Progenitor cell of endocrine pancreas (in vitro differentiated cells): ENCODE results near the gene TPP2. TPM values are rescaled to one million over a fixed set of nuclear protein-coding genes. Genes with fewer than 3 reads are reported as not detected.

Source experiments
- DNase-seq: peaks from one replicate; pipeline ENCODE4 v3.0.0; 2021; ENCODE audit warnings: low spot score; ENCODE audit not compliant: unreplicated experiment
- H3K27ac Mint-ChIP-seq: 2 replicates; pipeline ENCODE4 v1.8.0; 2021; ENCODE audit warnings: mild to moderate bottlenecking, moderate library complexity, mixed read lengths
- H3K27me3 Mint-ChIP-seq: 2 replicates; pipeline ENCODE4 v1.8.0; 2021; ENCODE audit warnings: mixed read lengths
- H3K36me3 Mint-ChIP-seq: 2 replicates; pipeline ENCODE4 v1.8.0; 2022; ENCODE audit warnings: mixed read lengths; ENCODE audit not compliant: insufficient read depth
- H3K4me1 Mint-ChIP-seq: 2 replicates; pipeline ENCODE4 v1.8.0; 2021; ENCODE audit warnings: low read depth, mixed read lengths
- H3K4me3 Mint-ChIP-seq: 2 replicates; pipeline ENCODE4 v1.8.0; 2021; ENCODE audit warnings: low read depth, mild to moderate bottlenecking, moderate library complexity, mixed read lengths
- H3K9me3 Mint-ChIP-seq: 2 replicates; pipeline ENCODE4 v1.8.0; 2021; ENCODE audit warnings: low read depth, mixed read lengths
- total RNA-seq: library from RNA; stranded (reverse); gene quantifications from 2 replicates; pipeline ENCODE4 v1.2.1, GENCODE V29; 2021
- TF ChIP-seq, protein P1 (sequence below): fragments of 200-600 bp; sonication (generic); IDR thresholded peaks from one replicate; pipeline ENCODE4 v1.5.0; 2021; ENCODE audit warnings: antibody characterized with exemption, mild to moderate bottlenecking; ENCODE audit not compliant: unreplicated experiment

TPP2 gene
- total RNA-seq, 1 donor from 2014 or later = 52.9 TPM

DNA sequence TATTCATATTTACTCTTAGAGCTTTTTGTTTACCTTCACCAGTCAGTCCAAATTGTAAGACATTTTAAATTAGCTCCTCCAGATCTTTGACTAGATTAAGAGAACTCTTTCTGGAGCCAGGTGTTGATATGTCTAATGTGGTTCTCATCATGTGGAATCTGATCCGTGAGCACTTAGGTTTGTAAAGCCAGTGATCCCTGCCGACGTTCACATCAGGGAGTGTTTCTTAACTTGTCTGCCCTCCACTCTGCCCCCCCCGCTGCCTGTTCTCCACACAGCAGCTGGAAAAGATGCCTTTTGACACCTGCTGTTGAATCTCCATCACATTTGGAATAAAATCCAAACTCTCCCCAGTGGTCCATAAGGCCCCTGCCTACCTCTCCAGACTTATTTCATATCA, 80.3 kb downstream of the TPP2 start:
- Mint-ChIP-seq H3K9me3 (no peaks in the 10 kb centered on the region), H3K27ac (no peak overlapping the region), H3K4me1 (no peaks in the 10 kb centered on the region), H3K36me3 (peaks cover 22% of the 10 kb centered on the region), H3K27me3 (no peaks in the 10 kb centered on the region), H3K4me3 (no peak overlapping the region)
- no peak for DNase-seq
- TF ChIP-seq, protein P1, sequence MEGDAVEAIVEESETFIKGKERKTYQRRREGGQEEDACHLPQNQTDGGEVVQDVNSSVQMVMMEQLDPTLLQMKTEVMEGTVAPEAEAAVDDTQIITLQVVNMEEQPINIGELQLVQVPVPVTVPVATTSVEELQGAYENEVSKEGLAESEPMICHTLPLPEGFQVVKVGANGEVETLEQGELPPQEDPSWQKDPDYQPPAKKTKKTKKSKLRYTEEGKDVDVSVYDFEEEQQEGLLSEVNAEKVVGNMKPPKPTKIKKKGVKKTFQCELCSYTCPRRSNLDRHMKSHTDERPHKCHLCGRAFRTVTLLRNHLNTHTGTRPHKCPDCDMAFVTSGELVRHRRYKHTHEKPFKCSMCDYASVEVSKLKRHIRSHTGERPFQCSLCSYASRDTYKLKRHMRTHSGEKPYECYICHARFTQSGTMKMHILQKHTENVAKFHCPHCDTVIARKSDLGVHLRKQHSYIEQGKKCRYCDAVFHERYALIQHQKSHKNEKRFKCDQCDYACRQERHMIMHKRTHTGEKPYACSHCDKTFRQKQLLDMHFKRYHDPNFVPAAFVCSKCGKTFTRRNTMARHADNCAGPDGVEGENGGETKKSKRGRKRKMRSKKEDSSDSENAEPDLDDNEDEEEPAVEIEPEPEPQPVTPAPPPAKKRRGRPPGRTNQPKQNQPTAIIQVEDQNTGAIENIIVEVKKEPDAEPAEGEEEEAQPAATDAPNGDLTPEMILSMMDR = no peak

DNA sequence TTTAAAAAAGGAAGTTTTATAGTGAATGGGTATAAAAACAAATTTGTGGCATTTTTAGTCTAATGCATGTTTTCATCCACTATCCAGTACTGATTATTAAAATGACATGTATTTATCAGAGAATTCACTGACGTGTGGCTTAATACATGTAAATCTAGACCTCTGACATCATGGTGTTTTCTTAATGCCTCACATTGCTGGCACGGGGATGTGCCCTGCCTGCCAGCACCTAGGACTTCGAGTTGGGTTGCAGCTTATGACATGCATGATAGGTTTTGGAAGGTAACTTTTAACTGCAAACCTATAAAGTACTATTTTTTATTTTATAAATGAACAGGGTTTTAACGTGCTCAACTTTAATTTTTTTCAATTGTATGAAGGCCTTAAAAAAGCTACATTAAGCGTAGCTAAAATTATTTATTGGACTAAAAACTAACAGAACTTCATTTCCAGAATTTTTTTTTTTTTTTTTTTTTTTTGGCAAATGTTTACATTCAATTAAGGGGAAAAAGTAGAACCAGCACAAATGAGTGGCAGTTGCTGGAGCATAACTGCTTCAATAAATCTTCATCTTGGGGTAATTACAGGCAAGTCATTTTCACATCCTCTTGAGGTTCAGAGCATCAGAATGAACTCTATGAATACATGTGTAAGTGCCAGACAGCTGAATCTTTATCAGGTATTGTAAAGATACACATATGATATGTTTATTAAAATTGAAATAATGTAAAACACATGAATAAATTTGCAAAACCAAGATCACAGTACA, 81.7 kb downstream of the TPP2 start:
- H3K36me3 Mint-ChIP-seq = peaks cover 12% of the 10 kb centered on the region
- DNase-seq = no peak
- H3K27me3 Mint-ChIP-seq = no peaks in the 10 kb centered on the region

DNA sequence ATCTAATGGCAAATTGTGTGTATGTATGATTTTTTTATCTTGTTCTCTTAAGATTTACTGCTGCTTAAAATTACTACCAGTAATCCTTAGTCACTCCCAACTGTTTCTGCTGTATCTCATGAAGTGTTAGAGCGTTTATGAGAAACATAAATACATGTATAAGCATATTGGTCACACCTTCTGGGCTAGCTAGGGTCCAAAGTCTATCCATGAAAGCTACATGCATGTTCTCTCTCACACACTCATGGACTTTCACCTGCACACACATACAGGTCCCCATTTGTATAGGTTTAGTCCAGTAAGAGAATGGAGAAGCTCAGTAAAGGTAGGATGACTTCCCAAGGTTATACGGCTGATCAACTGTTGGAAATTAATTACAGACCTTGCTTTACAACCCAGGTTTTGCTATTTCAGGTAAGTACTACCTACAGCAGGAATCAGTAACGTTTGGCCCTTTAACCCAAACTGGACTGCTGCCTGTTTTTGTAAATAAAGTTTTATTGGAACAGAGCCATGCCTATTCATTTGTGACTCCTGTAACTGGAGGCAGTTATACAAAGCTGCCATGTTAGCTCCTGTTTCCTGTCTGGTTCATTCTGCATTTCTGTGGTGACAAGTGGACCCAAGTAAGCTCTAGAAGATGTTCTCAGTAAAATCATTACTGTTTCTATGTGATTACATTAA, 82.8 kb downstream of the TPP2 start:
- Mint-ChIP-seq H3K9me3 (no peaks in the 10 kb centered on the region), H3K27ac (no peak overlapping the region), H3K4me1 (no peaks in the 10 kb centered on the region), H3K36me3 (peaks cover 12% of the 10 kb centered on the region), H3K4me3 (no peak overlapping the region), H3K27me3 (no peaks in the 10 kb centered on the region)
- no peak for DNase-seq
- TF ChIP-seq, protein P1 = no peak

More for the DNA sequence above, 81.7 kb downstream of the TPP2 start:
- Mint-ChIP-seq H3K4me1 (no peaks in the 10 kb centered on the region), H3K9me3 (no peaks in the 10 kb centered on the region), H3K4me3 (no peak overlapping the region), H3K27ac (no peak overlapping the region)
- TF ChIP-seq, protein P1 = no peak

DNA sequence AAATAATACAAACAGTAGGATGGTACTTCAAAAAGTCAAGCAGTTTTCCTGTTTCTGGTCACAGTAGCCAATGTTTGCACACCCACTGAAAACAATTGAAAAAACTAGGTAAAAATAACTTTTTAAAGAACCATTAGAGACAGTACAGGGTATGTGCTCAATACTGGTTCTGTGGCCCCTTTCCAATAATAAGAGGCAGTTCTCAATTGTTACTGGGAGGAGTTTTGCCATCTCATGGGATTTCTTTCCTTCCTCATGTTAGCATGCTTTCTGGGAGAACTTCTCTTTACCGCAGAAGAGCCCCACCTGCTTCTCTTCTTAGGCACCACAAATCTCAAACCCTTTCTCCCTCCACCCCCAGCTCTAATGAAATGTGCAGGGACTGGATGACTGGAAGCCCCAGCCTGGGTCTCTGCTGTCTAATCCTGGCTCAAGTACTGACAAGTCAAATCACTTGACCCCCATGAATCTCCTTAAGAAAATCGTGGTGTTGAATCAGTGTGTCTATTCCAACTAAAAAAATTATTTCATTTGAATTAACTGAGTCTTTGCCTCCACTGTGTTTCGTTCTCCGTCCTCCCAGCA, 83.4 kb downstream of the TPP2 start:
- H3K36me3 Mint-ChIP-seq = peaks cover 12% of the 10 kb centered on the region
- H3K4me1 Mint-ChIP-seq = no peaks in the 10 kb centered on the region
- DNase-seq = no peak
- no peaks in the 10 kb centered on the region for H3K27me3 Mint-ChIP-seq
- no peak overlapping the region for H3K27ac Mint-ChIP-seq
- H3K9me3 Mint-ChIP-seq = no peaks in the 10 kb centered on the region
- no peak overlapping the region for H3K4me3 Mint-ChIP-seq
- TF ChIP-seq, protein P1 = no peak
